Measurements from ENCODE around the gene POC1A. TPM values are rescaled to one million over a fixed set of nuclear protein-coding genes. Genes with fewer than 3 reads are reported as not detected.
"Not testable (repeated sequence)": the region's sequence is repeated elsewhere in the genome, so short reads cannot be mapped to it uniquely, and the experiment has no call there.

Gene POC1A
- polyA plus RNA-seq, 3 donors: 7.0 to 8.2 (median 8.1) TPM

- DNase-seq (ENCODE audit: low read depth in 3 of 3, low spot score in 2 of 3): no peak
Observed at GRCh38 chr3:52054661-52055511, 99.3 kb downstream of the POC1A start.

DNA sequence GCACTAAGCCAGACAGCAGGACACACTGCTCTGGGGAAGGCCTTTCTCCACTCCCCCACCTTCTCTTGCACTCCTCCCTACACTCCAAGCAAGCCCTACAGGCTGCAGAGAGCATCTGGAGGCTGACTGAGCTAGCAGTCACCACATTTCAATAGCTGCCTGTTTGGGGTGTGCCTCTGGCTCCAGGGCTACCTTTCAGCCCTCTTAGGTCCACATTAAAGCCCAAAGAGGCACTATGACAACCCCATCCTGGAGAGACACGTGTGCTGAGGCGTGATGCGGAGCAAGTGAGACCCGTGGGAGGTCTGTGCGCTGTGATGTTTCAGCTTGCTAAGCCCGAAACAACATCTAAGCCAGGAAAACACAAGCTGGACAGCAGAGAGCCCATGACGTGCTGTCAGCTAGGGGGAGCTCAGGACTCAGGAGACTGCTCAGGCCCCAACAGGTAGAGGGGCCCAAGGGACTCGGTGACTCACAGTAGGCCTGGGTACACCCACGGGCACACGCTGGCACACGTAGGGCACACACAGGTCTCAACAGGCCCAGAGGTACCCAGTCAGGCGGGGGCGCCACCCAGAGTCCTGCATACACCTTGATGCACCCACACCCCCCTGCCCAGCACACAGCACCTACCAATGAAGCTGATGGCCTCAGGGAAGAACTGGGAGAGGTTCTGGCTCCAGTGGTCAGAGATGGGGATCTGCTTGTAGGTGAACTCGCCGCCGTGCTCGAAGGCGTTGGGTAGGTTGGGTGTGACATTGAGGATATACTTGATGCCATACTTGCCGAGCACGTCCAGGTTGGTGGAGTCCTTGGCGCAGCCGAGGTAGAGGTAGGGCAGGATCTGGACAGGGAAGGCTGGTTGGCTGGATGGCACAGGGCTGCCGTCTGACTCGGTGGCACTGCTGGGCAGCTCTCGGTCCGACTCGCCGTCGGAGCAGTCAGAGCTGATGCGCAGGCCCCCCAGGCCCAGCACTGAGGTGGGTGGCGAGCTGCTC is 100.6 kb downstream of the POC1A start:
- no peak for DNase-seq (ENCODE audit: low read depth in 3 of 3, low spot score in 2 of 3)

DNA sequence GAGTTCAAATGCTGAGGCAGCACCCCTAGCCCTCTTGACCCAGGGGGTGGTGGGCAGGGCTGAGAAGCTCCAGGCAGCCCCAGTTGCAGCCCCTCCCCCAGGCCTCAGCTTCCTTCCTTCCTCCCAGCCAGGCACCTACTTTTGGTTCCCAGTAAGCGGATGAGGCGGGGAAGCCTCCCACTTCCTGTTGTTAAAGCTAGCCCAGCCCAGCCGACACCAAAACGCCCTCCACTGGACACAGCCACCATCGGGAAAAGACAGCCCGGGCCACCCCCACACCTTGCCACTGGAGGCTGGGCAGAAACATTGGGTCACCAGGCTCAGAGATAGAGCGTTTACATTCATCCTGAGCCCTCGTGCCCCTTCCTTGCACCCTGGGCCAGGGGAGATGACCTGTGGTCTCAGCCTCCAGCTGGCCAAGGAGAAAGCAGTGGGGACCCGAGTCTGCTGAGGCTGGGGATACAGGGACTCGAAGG is 101.4 kb downstream of the POC1A start:
- no peak for DNase-seq (ENCODE audit: low read depth in 3 of 3, low spot score in 2 of 3)

GRCh38 chr3:52051444-52051843 is 102.8 kb downstream of the POC1A start:
- DNase-seq (ENCODE audit: low read depth in 3 of 3, low spot score in 2 of 3): no peak

- DNase-seq (ENCODE audit: low read depth in 3 of 3, low spot score in 2 of 3): no peak
Observed at GRCh38 chr3:52050571-52050970, 103.7 kb downstream of the POC1A start.

- DNase-seq (ENCODE audit: low read depth in 3 of 3, low spot score in 2 of 3): no peak
Observed at GRCh38 chr3:52049503-52049902, 104.7 kb downstream of the POC1A start.

GRCh38 chr3:52047295-52047960 is 106.8 kb downstream of the POC1A start:
- DNase-seq (ENCODE audit: low read depth in 3 of 3, low spot score in 2 of 3): no peak

DNA sequence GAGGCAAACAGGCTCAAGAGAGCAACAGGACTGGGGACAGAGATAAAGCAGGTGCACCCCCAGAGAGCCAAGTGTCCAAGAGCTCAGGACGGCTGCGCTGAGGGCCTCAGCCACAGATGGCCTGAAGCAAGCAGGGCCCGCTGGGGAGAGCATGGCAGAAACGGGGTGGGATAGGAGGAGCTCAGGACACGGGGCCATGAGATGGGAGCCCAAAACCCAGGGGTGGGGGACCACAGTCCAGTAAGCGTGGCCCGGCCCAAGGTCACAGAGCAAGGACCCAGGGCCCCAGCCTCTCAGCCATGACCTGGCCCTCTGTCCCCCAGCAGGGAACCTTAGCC is 107.4 kb downstream of the POC1A start:
- DNase-seq (ENCODE audit: low read depth in 3 of 3, low spot score in 2 of 3): no peak

DNA sequence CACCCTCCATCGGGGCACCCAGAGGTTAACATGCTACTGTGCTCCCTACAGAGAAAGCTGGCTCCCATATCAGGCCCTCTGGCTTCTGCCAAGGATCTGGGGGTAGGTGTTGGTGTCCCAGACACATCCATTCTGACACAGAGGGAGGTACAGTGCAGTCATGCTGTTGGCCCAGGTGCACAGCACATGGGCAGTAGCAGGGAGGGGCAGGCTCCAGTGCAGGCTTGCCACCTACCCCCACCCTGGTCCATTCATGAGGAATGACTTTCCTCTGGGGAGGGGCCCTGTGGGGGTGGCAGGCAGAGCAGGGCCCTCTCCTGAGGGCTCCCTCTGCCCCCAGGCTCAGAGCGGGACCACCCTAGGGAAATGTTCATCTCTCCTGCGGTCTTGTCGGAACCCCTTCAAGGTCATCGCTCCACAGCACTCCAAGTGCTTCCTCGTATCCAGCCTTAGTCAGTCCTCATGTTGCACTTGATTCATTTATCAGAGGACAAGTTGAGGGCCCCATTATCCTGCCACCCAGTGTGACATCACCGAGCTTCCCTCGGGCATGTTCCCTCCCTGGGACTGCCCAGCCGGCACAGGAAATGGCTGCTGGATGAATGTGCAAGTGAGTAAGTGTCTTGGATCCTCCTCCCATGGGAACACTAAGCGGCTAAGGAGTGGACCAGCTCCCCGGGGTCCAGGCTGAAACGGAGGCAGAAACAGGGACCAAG is 107.9 kb downstream of the POC1A start:
- no peak for DNase-seq (ENCODE audit: low read depth in 3 of 3, low spot score in 2 of 3)

- DNase-seq (ENCODE audit: low read depth in 3 of 3, low spot score in 2 of 3): no peak
Observed at GRCh38 chr3:52044869-52045619, 109.2 kb downstream of the POC1A start.

DNA sequence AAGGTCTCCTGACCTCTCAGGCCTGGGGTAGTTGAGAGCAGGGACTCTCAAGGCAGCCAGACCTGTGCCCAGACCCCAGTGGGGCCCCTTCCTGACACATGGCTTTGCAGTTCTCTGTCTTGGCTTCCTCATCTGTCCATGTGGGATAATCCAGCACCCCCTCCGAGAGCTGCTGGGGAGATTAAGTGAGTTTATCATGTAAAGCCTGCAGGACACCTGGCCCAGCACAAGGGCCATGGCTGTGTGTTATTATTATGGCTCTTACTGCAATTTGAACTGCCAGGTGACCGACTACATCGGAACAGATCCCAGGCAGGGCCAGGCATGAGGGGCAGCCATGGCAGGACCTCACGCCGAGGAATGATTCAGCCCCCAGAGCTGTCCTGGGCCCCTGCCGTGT is 110.5 kb downstream of the POC1A start:
- no peak for DNase-seq (ENCODE audit: low read depth in 3 of 3, low spot score in 2 of 3)

DNA sequence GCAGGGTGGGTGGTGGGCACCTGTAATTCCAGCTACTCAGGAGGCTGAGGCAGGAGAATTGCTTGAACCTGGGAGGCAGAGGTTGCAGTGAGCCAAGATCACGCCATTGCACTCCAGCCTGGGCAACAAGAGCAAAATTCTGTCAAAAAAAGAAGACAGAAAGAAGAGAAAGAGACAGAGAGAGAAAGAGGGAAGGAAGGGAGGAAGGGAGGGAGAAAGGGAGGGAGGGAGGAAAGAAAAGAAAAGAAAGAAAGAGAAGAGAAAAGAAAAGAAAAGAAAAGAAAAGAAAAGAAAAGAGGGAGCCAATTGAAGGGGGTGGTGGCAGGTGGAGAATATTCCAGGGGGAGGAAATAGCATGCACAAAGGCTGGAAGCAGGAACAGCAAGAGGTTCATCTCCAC is 111.2 kb downstream of the POC1A start:
- DNase-seq (ENCODE audit: low read depth in 3 of 3, low spot score in 2 of 3): not testable (repeated sequence)

DNA sequence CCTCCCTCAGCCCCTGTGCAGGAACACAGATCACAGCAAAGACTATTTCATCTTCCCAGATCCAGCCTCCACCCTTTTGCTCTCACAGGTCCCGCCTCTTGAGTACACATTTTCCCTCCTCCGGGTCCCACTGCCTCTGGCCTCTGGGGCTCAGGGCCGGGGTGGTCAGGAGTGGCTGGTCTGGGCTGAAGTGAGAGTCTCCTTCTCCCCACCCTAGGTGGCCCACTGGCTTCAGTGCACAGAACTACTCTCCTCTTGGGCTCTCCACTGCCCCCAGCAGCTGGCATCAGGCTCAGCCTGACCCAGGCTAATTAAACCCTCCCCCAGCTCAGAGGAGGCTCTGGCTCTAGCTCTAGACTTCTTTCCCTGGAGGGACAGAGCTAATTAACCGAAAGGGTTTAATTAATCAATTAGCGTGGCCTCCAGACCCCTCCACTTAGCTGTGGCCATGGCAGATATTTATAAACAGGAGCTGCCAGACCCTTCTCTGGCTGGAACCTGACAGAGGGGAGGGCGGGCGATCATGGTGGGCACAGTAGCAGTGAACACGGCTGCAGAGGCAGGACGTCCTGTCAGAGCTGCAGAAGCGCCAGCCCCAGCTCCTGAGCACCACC is 113.0 kb downstream of the POC1A start:
- no peak for DNase-seq (ENCODE audit: low read depth in 3 of 3, low spot score in 2 of 3)

DNA sequence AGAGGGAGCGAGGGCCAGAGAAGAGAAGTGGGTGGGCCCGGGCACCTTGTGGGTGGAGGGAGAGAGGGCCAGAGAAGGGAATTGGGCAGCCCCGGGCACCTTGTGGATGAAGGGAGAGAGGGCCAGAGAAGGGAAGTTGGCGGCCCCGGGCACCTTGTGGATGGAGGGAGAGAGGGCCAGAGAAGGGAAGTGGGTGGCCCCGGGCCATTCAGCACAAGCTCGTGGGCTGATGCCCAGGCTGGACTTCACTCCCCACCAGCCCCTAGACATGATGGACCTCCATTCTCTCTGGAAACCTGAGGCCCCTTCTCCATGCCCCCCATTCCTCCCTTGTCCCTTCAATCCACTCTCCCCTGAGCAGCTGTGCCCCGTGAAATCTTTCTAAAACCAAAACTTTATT is 113.6 kb downstream of the POC1A start:
- DNase-seq (ENCODE audit: low read depth in 3 of 3, low spot score in 2 of 3): no peak

DNA sequence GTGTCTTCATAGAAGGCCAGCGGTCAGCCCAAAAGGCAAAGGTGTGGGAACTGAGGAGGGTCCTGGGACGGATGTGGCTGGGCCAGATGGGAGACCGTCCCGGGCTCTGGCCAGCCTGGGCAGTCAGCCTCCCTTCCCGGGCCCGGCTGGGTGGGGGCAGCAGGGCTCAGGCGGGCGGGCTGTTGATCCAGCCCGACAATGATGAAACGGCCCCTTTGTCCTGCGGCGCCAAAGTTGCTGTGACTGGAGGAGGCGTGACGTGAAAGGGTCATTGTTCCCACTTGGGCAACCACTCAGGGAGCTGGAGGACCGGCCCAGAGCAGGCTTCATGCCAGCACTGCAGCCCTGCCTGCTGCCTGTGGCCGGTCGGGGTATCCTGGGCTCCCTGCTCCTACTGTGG is 114.4 kb downstream of the POC1A start:
- no peak for DNase-seq (ENCODE audit: low read depth in 3 of 3, low spot score in 2 of 3)

GRCh38 chr3:52039426-52039825 is 114.8 kb downstream of the POC1A start:
- no peak for DNase-seq (ENCODE audit: low read depth in 3 of 3, low spot score in 2 of 3)

GRCh38 chr3:52038227-52038626 is 116.0 kb downstream of the POC1A start:
- DNase-seq (ENCODE audit: low read depth in 3 of 3, low spot score in 2 of 3): no peak

GRCh38 chr3:52037291-52037690 is 116.9 kb downstream of the POC1A start:
- DNase-seq (ENCODE audit: low read depth in 3 of 3, low spot score in 2 of 3): no peak

- no peak for DNase-seq (ENCODE audit: low read depth in 3 of 3, low spot score in 2 of 3)
Observed at GRCh38 chr3:52036829-52037228, 117.4 kb downstream of the POC1A start.

All from right renal cortex interstitium (tissue), 3 donors.